Neural crest cell (in vitro differentiated cells): ENCODE data around the gene KRT81. TPM values are rescaled to one million over a fixed set of nuclear protein-coding genes. Genes with fewer than 3 reads are reported as not detected.
"Not testable (repeated sequence)": the region's sequence is repeated elsewhere in the genome, so short reads cannot be mapped to it uniquely, and the experiment has no call there.

ENCODE experiments used
- DNase-seq: peaks from one replicate; pipeline ENCODE4 v3.0.0; 2021; ENCODE audit warnings: low read depth, mixed read lengths, low spot score
- H3K27ac Mint-ChIP-seq: one replicate; pipeline ENCODE4 v1.8.0; 2021; ENCODE audit warnings: mild to moderate bottlenecking, mixed read lengths; ENCODE audit not compliant: unreplicated experiment
- H3K27me3 Mint-ChIP-seq: 2 replicates; pipeline ENCODE4 v1.8.0; 2021; ENCODE audit warnings: low read depth, mild to moderate bottlenecking, mixed read lengths
- H3K36me3 Mint-ChIP-seq: 2 replicates; pipeline ENCODE4 v1.8.0; 2021; ENCODE audit warnings: low read depth, mild to moderate bottlenecking, mixed read lengths
- H3K4me1 Mint-ChIP-seq: 2 replicates; pipeline ENCODE4 v1.8.0; 2021; ENCODE audit warnings: mixed read lengths
- H3K4me3 Mint-ChIP-seq: one replicate; pipeline ENCODE4 v1.8.0; 2021; ENCODE audit warnings: mild to moderate bottlenecking, mixed read lengths
- H3K9me3 Mint-ChIP-seq: 2 replicates; pipeline ENCODE4 v1.8.0; 2021; ENCODE audit warnings: mixed read lengths
- total RNA-seq: library from RNA; stranded (reverse); gene quantifications from 2 replicates; pipeline ENCODE4 v1.2.1, GENCODE V29; 2021
- TF ChIP-seq, protein P1 (sequence below): fragments of 200-600 bp; sonication (generic); conservative IDR thresholded peaks from 2 replicates; pipeline ENCODE4 v1.5.0; 2021; ENCODE audit warnings: antibody characterized with exemption, mild to moderate bottlenecking

Gene KRT81
- total RNA-seq, 1 donor from 2014 or later: not detected

DNA sequence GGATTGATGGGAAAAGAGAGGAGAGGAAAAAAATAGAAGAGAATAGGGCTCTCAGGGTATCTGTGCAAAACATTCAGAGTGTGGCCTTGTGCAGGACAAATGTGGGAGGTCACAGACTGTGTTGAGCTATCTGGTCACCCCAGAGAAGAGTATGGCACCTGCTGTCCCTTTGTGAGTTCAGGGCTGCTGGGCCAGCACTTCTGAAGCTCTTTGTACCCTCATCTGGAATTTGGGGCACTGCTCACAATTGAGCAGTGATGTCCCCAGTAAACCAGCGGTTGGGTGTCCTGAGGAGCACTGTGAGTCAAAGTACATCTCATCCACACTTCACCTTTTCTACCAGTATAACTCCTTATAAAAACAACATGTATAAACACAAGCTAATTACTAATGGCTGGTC is 2.6 kb upstream of the KRT81 start:
- Mint-ChIP-seq H3K27me3 (peaks cover 45% of the 10 kb centered on the region), H3K4me1 (no peaks in the 10 kb centered on the region), H3K27ac (no peak overlapping the region), H3K36me3 (no peaks in the 10 kb centered on the region), H3K4me3 (no peak overlapping the region), H3K9me3 (no peaks in the 10 kb centered on the region)
- TF ChIP-seq, protein P1, sequence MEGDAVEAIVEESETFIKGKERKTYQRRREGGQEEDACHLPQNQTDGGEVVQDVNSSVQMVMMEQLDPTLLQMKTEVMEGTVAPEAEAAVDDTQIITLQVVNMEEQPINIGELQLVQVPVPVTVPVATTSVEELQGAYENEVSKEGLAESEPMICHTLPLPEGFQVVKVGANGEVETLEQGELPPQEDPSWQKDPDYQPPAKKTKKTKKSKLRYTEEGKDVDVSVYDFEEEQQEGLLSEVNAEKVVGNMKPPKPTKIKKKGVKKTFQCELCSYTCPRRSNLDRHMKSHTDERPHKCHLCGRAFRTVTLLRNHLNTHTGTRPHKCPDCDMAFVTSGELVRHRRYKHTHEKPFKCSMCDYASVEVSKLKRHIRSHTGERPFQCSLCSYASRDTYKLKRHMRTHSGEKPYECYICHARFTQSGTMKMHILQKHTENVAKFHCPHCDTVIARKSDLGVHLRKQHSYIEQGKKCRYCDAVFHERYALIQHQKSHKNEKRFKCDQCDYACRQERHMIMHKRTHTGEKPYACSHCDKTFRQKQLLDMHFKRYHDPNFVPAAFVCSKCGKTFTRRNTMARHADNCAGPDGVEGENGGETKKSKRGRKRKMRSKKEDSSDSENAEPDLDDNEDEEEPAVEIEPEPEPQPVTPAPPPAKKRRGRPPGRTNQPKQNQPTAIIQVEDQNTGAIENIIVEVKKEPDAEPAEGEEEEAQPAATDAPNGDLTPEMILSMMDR: no peak
- no peak for DNase-seq

DNA sequence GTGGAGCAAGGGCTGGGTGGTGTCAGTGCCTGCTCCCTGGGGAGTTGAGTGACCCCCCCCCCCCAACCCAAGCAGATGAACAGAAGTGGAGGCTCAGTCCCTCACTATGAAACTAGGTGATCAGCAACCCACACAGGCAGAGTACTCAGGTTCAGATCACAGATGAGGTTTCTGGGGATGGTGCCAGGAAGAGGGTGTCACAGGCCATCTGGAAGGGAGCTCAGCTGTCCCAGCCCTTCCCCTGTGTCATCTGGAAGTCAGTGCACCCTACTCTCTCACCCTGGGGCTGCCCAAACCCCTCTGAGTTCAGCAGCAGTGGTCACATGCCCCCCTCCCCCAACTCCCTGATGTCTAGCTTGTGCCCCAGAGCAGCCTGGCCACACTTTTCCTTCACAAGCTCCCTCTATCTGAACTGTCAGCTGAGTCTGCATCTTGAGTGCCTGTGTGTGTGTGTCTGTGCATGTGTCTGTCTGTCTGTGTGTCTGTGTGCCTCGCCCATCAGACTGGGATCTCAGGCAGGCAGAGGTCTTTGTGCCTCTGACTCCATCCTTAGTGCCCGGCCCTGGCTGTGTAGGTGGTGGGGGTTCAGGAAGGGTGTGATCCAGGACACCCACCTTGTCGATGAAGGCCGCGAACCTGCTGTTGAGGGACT is 725 bp downstream of the KRT81 start:
- H3K27me3 Mint-ChIP-seq: peaks cover 20% of the 10 kb centered on the region
- not testable (repeated sequence) for H3K4me1 Mint-ChIP-seq, H3K36me3 Mint-ChIP-seq, H3K9me3 Mint-ChIP-seq, H3K4me3 Mint-ChIP-seq, H3K27ac Mint-ChIP-seq, DNase-seq

DNA sequence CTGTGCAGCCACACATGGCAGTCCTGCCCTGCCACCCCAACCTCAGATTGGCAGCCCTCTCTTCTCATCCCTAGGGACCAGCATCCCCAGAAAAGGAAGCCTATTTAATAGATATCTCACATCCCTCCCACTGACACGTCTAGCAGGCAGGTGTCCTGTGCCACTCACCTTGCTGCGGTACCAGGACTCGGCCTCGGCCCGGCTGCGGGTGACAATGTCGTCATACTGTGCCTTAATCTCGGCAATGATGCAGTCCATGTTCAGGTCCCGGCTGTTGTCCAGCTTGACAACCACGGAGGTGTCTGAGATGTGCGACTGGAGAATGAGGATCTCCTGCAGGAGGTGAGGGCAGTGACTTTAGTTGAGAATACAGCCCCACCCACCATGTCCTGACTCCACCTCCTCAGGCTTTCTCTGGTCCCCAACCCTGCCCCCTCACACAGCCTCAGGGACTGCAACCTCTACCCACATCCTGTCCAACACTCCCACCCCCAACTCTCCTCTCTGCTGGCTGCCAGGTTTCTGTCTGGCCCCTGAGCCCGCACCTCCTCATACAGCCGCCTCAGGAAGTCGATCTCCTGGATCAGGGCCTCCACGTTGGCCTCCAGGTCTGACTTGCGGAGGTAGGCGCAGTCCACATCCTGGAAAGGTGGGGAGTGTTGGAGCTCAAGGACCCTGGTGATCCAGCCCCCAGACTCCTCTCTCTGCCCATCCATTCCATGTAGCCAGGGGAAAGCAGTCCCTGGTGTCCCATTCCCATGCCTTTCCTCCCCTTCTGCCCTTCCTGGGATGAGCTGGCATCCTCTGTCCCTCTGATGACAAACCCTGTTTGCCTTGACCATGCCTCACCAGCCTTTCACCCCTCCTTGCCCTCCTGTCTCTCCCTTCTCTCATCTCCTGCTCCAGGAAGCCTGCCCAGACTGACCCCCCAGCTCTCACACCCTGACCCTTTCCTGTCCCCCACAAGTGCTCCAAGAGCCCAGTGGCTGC is 3.2 kb downstream of the KRT81 start:
- not testable (repeated sequence) for H3K4me1 Mint-ChIP-seq, DNase-seq, H3K36me3 Mint-ChIP-seq, H3K9me3 Mint-ChIP-seq, H3K27me3 Mint-ChIP-seq, H3K4me3 Mint-ChIP-seq, H3K27ac Mint-ChIP-seq

DNA sequence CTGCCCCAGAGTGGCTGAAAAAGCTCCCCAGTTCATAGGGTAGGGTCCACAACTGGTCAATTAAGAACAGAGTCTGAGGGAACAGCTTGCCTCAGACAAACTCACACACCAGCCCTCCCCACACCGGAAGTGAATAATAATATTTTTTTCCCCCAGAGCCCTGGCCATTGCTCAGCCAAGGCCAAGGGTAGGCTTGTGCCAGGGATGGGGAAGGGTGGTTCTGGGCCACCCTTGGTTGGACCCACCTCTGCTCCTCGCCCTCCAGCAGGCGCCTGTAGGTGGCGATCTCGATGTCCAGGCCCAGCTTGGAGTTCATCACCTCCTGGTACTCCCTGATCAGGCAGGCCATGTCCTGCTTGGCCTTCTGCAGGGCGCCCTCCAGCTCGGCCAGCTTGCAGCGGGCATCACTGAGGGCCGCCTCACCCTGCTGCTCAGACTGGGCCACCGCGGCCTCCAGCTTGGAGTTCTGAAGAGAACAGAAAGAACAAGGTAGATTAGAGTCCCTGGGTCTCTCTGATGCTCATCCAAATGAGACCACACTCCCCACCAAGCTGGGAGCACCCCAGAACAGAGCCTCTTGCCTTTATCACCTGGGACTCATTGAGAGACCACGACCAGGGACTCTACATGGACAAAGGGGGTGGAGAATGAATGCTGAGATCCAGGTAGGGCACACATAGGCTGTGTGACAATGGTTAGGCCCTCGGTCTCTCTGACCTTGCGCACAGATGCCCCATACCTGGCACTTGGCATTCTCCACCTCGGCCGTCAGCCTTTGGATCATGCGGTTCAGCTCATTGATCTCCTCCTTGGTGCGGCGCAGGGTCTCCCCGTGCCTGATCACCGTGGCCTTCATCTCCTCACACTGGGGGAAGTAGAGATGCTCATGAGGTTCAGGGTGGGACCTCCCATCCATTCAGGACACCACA is 4.2 kb downstream of the KRT81 start:
- H3K4me3 Mint-ChIP-seq, H3K4me1 Mint-ChIP-seq, H3K27ac Mint-ChIP-seq, H3K36me3 Mint-ChIP-seq, DNase-seq, H3K27me3 Mint-ChIP-seq, H3K9me3 Mint-ChIP-seq: not testable (repeated sequence)
- TF ChIP-seq, protein P1: peak; percentile 13

GRCh38 chr12:52285851-52286530 is 5.3 kb downstream of the KRT81 start:
- Mint-ChIP-seq H3K27me3 (no peaks in the 10 kb centered on the region), H3K4me3 (no peak overlapping the region), H3K27ac (peak overlapping the region; percentile 92), H3K36me3 (no peaks in the 10 kb centered on the region), H3K4me1 (no peaks in the 10 kb centered on the region), H3K9me3 (no peaks in the 10 kb centered on the region)
- no peak for DNase-seq
- TF ChIP-seq, protein P1: no peak
